Cardiac fibroblast (primary cell): ENCODE measurements around the gene LPO.
A peak's percentile ranks its signal among the peaks of the same experiment; 100 is the strongest.

Source experiments
- DNase-seq, 2 donors: peaks; one replicate each; pipeline versions ENCODE4 v3.0.0 to v3.0.0-alpha.2; 2010; ENCODE audit warnings: low read depth in 2 of 2
- H3K4me3 ChIP-seq, 2 donors: replicated peaks in 1 of 2; 1 replicate in 1 of 2; 2 replicates in 1 of 2; pipeline ENCODE4 v1.5.1; 2011; ENCODE audit warnings: low read depth in 2 of 2, low read length in 2 of 2, mild to moderate bottlenecking in 2 of 2, moderate library complexity in 1 of 2
- TF ChIP-seq, protein P1 (sequence below): IDR thresholded peaks from one replicate; pipeline ENCODE4 v1.5.1; 2011; ENCODE audit warnings: low read depth, mild to moderate bottlenecking, low read length, inconsistent platforms

Gene LPO

DNA sequence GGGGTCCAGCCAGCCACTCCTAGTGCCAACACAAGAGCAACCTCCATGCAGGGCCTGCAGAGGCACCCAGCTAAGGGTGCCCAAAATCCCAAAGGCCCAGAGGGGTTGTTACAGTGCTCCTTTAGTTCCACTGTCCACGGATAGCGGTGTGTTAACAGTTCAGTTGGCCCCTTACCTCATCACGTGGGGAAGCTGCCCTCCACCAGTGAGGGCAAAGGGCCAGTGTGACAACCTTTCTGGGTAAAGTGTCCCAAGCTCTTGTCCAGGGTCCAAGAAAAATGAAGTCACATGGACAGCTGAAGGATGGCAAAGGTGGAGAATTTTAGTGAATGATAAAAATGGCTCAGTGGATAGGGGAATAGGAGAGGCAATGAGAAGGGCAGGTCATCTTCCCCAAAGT, 10.7 kb upstream of the LPO start:
- DNase-seq: no peak
- TF ChIP-seq, protein P1, sequence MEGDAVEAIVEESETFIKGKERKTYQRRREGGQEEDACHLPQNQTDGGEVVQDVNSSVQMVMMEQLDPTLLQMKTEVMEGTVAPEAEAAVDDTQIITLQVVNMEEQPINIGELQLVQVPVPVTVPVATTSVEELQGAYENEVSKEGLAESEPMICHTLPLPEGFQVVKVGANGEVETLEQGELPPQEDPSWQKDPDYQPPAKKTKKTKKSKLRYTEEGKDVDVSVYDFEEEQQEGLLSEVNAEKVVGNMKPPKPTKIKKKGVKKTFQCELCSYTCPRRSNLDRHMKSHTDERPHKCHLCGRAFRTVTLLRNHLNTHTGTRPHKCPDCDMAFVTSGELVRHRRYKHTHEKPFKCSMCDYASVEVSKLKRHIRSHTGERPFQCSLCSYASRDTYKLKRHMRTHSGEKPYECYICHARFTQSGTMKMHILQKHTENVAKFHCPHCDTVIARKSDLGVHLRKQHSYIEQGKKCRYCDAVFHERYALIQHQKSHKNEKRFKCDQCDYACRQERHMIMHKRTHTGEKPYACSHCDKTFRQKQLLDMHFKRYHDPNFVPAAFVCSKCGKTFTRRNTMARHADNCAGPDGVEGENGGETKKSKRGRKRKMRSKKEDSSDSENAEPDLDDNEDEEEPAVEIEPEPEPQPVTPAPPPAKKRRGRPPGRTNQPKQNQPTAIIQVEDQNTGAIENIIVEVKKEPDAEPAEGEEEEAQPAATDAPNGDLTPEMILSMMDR: no peak
- H3K4me3 ChIP-seq: no peak overlapping the region

DNA sequence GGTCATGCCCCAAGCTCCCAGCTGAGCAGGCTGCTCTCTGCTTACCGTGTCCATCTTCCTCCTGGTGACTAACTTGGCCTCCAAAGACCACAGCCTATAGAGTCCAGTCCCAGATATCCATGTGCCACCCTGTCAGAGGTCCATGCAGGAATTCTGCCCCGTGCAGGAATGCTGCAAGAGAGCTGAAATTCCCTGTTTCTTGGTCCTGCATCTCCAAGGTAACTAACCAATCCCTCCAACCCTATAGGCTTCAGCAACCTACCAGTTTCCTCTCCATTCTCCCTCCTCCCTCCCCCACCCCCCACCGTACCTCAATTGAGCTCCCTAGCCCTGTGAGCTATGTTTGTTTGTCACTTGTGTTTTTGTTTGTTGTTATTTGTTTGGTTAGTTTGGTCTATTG, 9.7 kb upstream of the LPO start:
- TF ChIP-seq, protein P1: no peak
- no peak overlapping the region for H3K4me3 ChIP-seq
- no peak for DNase-seq

DNA sequence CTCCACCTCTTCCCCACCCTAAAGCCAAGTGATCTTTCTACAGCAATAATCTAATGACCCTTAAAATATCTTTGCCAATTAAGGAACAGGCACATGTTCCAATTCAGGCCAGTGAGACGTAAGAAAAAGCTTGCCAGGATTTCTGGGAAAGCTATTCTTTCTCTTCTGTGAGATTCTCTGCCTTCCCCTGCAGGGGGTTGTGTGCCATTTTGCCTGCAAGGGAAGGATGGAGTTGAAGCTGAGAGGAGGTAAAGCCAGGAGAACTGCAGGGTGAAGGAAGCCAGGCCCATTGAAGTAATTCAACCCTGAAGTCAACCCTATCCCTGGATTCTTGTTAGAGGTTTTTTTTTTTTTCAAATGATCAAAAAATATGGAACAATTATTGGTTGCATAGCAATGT, 9.0 kb upstream of the LPO start:
- no peak for DNase-seq
- TF ChIP-seq, protein P1: no peak

DNA sequence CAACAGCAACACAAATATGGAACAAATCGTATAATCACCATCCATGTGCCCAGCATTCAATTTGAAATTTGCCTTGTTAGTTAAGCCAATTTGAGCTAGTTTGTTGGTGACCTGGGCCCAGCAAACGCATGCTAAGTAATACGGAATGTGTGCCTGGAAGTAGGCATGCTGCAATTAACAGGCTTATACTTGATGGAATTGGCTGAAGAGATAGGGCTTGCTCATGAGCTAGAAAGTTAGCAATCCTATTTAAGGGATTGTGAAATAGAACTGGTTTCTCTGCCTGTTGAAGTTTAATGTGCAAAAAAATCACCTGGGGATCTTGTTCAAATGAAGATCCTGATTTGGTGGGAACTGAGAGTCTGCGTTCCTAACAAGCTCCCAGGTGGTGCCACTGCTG, 8.5 kb upstream of the LPO start:
- TF ChIP-seq, protein P1: no peak
- no peak overlapping the region for H3K4me3 ChIP-seq
- no peak for DNase-seq

More for the DNA sequence above, 9.0 kb upstream of the LPO start:
- H3K4me3 ChIP-seq: no peak overlapping the region

DNA sequence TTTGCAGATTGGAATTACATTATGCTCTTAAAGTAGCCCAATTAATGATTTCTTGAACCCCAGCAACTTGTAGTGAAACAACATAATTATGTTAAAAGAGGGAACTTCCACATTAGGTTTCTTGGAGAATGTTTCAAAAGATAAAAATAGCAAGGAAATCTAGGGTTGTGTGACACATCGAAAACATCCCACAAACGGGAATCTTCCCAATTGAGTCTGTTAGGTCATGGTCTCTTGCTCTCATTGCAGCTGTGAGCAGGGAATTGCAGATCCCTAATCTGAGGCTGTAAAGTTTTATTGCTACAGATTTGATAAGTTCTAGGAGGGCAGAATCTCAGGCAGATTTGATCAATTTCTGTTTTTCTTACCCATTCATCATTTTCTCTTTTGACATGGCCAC, 6.7 kb upstream of the LPO start:
- no peak for DNase-seq
- no peak overlapping the region for H3K4me3 ChIP-seq

DNA sequence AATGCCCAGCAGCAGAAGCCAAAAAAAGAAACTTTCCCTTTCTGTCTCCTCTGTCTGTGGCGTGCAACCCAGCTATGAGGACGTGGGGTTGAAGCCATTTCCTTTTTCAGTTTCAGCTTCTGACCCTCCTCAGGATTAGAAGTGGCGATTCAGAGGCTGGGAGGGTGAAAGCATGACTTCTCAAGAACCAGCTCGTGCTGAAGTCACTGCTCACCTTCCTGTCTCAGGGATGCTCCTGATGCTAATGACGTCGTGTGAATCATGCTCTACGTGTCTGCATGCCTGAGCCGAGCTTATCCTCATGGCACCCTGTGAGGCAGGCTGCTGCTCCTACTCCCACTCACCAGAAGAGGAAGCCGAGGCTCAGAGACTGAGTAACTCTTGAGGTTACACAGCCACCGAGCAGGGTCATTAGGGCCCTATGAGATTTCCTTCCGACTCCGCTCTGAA, 5.7 kb upstream of the LPO start:
- H3K4me3 ChIP-seq: no peak overlapping the region
- TF ChIP-seq, protein P1: peak; percentile 2
- DNase-seq: peak; percentile 66 to 89

More for the DNA sequence above, 6.7 kb upstream of the LPO start:
- TF ChIP-seq, protein P1: no peak

DNA sequence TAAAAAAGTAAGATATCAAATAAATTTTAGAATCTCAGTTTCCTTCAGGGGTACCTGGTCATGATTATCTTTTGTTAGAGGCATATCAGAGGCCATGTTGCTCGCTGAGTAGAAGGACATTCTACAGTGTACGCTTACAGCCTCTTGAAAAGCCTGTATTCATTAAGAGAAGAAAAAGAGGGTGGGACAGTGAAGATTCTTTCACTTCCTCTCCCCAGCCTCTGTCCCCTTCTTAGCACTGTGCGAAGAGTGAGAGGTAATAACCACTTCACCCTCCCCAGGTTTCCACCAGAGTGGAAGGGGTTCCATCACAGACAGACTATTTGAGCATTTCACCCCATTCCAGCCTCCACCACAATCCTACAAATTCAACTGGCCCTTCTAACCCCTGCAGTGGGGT, 4.8 kb upstream of the LPO start:
- no peak overlapping the region for H3K4me3 ChIP-seq
- TF ChIP-seq, protein P1: no peak
- no peak for DNase-seq
